ENCODE results near the gene EXTL2.
"Not testable (repeated sequence)": the region's sequence is repeated elsewhere in the genome, so short reads cannot be mapped to it uniquely, and the experiment has no call there.

The EXTL2 gene

GRCh38 chr1:100894603-100895539 is at the start of gene EXTL2:
Gene EXTL2, minus strand, starts transcription at chr1:100894842. Its CDS starts 6,085 bp downstream, at chr1:100888757.
- peak; percentile 82 for DNase-seq

GRCh38 chr1:100943533-100943932 is 48.9 kb upstream of the EXTL2 start:
- no peak for DNase-seq

- DNase-seq, result no peak
These were observed 47.8 kb upstream of the EXTL2 start for GRCh38 chr1:100942304-100943046.

- DNase-seq, result no peak
These were observed 47.1 kb upstream of the EXTL2 start for GRCh38 chr1:100941580-100942216.

GRCh38 chr1:100941098-100941527 is 46.5 kb upstream of the EXTL2 start:
- peak; percentile 85 for DNase-seq

GRCh38 chr1:100936194-100936967 is 41.7 kb upstream of the EXTL2 start:
- DNase-seq, result no peak

GRCh38 chr1:100933555-100933954 is 38.9 kb upstream of the EXTL2 start:
- DNase-seq, result not testable (repeated sequence)

GRCh38 chr1:100931716-100932115 is 37.1 kb upstream of the EXTL2 start:
- no peak for DNase-seq

- DNase-seq, result no peak
These were observed 35.9 kb upstream of the EXTL2 start for GRCh38 chr1:100930494-100930893.

GRCh38 chr1:100928128-100928527 is 33.5 kb upstream of the EXTL2 start:
- DNase-seq, result no peak

GRCh38 chr1:100927276-100927675 is 32.6 kb upstream of the EXTL2 start:
- DNase-seq, result no peak

- DNase-seq, result no peak
These were observed 31.6 kb upstream of the EXTL2 start for GRCh38 chr1:100926240-100926639.

- no peak for DNase-seq
These were observed 30.3 kb upstream of the EXTL2 start for GRCh38 chr1:100924991-100925390.

- DNase-seq, result no peak
These were observed 29.6 kb upstream of the EXTL2 start for GRCh38 chr1:100924212-100924611.

- no peak for DNase-seq
These were observed 26.6 kb upstream of the EXTL2 start for GRCh38 chr1:100921110-100921706.

GRCh38 chr1:100912019-100912418 is 17.4 kb upstream of the EXTL2 start:
- DNase-seq, result no peak

GRCh38 chr1:100909018-100909417 is 14.4 kb upstream of the EXTL2 start:
- DNase-seq, result no peak

- no peak for DNase-seq
These were observed 13.2 kb upstream of the EXTL2 start for GRCh38 chr1:100907887-100908286.

GRCh38 chr1:100905181-100905580 is 10.5 kb upstream of the EXTL2 start:
- no peak for DNase-seq

GRCh38 chr1:100904528-100904927 is 9.9 kb upstream of the EXTL2 start:
- DNase-seq, result no peak

- DNase-seq, result no peak
These were observed 9.1 kb upstream of the EXTL2 start for GRCh38 chr1:100903777-100904176.

- no peak for DNase-seq
These were observed 7.7 kb upstream of the EXTL2 start for GRCh38 chr1:100902365-100902764.

All from activated CD8-positive, alpha-beta memory T cell treated with anti-CD3 and anti-CD28 coated beads, Interleukin-2, amount 50 U/mL, for 48 hours (primary cell).